GM21576 (cell line): ENCODE results near the gene OCSTAMP.

Experiments used
- ATAC-seq: cut with Tn5 transposase; IDR thresholded peaks from one replicate; pipeline ENCODE4 v1.9.1; 2021; ENCODE audit warnings: mild to moderate bottlenecking, moderate library complexity; ENCODE audit not compliant: unreplicated experiment

Gene OCSTAMP, protein sequence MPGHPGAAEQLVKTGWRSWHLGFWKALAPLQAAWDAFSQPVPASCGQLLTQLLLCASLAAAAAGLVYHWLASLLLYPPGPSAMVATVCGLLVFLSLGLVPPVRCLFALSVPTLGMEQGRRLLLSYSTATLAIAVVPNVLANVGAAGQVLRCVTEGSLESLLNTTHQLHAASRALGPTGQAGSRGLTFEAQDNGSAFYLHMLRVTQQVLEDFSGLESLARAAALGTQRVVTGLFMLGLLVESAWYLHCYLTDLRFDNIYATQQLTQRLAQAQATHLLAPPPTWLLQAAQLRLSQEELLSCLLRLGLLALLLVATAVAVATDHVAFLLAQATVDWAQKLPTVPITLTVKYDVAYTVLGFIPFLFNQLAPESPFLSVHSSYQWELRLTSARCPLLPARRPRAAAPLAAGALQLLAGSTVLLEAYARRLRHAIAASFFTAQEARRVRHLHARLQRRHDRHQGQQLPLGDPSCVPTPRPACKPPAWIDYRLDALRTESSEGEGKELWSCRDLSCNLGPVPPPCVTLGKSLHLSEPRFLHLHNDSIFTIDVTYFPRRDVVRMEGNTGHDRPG

DNA sequence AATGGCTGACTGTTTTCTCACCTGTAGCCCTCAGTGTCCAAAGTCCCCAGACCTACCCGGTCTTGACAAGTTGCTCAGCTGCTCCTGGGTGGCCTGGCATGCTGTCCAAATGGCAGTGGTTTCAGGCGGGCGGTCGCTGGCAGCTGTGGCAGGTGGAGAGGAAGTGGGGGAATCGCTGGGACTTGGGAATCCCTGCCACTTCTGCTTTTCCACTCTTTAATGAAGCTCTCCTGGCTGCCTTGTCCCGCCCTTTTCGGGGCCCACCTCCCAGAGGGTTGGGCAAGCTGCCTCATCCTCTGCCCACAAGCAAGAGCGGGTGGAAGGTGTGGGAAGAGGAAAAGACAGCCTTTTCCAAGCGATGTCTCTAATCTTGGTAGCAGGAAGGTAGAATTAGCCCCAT lies at the start of gene OCSTAMP:
TSS of gene OCSTAMP (minus strand) at position 194 of the 400 bp plus-strand sequence. CDS start at position 100, 94 bp downstream.
- no peak for ATAC-seq

DNA sequence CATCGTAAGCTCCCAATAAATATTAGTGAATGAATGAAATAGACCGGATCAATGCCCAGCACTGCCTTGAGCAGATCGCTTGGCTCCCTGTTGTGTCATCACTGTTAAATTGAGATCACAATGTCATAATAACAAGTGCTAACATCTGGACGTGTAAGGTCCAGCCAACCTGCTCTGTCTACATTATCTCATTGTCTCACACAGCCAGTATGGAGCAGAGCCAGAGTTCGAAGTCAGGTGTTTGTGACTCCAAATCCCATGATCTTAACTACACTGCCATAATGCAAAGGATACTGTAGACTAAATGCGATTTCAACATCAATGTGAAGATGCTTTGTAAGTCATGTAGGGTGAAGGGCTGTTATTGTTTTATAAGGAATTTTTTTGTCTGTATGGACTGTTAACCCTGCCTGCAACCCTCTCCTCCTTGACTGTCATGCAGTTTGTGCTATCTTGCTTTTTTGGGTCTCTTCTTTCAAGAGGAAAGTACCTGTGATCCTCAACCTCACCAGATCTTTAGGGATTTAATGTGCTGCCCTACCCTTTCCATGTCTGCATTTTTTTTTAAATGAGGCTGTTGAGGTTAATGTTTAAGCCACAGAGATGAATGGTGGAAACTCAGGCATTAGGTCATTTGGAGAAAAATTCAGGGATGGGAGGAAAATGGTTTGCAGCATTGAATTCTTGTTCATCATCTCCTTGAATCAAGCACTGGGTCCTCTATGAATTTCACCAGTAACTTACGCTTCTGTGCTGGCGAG lies 49.0 kb upstream of the OCSTAMP start:
- ATAC-seq, result no peak

DNA sequence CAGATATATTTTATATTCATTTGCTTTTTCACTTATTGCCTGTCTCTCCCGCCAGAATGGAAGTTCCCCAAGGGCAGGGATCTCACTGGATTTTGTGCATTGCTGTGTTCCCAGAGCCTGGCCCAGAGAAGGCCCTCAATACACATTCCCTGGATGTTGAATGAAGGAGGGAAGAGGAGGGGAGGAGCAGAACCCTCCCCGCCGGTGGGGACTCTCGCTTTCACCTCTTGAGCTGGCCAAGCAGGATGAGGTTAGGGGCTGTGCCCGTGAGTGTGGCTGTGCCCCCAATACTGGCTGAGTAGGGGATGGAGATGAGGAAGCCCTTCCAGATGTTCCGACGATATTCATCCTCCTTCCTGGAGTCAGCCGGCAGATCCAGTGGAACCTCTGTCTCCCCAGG lies 45.5 kb upstream of the OCSTAMP start:
- ATAC-seq, result no peak

DNA sequence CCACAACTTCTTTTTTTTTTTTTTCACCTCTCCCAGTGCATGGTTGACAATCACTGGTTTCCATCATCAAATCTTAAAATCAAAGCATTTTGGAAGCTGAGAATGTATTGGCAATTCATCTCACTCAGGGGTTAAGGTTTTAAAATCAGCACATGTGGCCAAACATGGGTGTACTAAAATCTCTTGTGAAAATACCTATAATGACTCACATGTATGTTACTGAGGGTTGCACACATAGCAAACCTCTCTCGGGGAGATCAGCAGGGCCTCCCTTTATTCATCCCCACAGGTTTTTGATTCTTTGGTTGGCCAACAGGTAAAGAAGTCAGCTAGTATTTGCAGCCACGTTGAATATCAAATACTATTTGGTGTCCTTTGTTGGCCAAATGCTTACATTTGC lies 44.3 kb upstream of the OCSTAMP start:
- ATAC-seq, result no peak

DNA sequence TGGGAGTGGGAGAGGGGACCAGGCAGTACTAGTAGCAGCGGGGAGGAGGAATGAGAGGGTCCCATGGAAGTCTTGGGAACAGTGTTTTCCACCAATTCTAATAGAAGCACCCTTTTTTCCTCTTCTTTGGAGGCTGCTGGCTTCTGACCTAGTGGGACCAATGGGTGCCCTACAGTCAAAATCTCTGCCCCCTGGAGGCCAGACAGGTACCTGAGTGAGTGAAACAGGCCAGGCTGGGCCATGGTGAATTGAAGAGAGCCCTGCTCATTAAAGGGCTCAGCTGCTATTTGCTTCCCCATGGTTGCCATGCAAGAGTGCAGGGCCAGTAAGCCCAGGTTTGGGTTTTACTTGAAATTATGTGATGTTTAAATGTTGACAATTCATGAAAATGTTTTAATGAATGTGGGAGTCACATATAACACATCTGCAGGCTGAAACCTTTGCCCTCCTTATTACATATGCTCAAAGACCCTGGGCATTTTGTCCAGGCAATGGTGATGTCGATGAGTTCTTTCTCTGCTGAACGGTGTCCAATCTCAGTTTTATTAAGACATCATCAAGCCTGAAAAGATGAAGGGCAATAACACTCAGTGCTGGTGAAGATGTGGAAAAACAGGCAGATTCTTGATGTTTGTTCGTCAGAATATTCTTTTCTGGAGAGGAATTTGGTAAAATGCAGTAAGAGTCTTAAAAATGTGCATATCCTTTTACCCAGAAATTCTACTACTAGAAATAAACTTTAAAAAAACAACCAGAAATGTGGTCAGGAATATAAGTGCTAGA lies 42.3 kb upstream of the OCSTAMP start:
- no peak for ATAC-seq

DNA sequence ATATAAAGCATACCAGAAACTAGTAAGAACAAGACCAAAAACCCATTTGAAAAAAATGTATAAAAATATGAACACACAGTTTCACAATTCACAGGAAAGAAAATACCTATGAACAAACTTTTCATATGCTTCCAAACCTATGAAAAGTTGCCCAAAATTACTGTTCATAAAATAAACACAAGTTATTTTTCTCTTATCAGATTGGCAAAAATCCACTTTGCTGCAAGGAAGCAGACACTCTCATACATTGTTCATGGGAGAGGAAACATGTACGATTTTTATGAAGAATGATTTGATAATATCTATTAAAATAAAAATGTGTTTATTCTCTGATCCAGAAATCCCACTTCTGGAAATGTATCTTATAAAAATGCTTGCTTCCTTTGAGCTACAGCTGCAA lies 40.0 kb upstream of the OCSTAMP start:
- ATAC-seq, result no peak

DNA sequence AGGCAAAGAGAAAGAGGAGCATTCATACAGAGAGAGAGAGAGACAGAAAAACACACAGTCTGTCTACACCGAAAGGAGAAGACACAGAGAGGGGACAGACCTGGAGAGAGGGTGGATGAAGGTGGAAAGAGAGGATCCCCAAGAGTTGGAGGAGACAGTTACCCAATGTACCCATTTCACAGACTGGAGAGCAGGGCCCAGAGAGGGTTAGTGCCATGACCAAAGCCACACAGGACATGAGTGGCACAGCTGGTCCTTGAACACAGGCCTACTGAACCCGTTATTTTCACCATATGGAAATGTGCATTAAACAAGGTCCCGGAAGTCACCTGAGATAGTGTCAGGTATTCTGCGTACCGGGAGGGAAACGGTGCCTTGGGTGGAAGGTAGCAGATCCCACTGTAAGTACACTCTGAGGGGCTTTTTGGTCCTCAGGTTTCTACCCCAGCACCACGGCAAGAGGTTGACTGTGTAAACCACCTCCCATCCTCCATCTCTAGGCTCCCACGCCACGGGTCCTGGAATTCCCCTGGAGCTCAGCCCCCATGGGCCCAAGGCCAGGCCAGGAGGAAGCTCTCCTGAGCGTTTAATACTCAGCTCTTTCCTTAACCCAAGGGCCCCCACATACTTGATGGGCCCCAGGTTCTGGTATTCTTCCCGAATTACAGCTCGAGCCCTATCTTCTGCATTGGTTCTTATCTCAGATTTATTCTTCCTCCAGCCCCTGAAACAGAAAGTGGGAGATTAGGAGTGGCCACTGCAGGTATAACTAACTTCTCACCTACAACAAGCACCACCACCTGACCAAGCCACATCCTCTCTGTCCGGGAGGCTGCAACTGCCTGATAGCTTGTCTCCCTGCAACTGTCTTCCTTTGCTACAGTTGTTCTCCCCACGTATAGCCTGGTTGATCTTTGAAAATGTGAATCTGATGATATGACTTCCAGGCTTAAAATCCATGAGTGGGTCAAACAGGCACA lies 38.4 kb upstream of the OCSTAMP start:
- no peak for ATAC-seq

DNA sequence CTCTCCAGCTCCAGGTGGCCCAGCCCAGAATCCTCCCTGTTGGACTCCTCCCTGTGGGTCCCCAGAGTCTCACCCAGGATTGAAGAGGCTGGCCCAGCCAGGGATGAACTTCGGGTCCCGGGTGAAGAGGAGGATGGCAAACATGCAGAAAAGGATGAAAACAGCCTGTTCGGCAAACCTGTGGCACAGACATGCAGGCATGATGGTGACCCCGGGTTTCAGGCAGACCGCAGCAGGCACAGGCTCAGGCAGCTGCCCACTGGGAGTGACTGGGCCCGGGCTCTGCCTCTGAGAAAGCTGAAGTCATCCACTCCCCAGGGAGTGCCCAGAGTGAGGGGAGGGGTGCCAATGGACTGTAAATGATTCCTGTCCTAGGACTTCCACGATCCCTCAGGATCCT lies 37.5 kb upstream of the OCSTAMP start:
- no peak for ATAC-seq

DNA sequence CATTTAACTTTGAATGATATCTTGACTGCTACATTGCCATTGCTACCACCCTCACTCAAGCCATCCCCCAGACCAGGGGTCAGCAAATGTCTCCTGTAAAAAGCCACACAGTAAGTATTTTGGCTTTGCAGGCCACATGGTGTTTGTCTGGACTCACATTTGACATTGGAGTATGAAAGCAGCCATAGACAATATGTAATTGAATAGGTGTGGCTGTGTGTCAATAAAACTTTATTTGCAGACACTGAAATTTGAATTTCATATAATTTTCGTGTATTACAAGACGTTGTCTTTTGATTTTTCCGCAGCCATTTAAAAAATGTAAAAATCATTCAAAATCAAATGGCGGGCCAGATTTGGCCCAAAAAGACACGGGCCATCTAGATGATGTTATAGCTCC lies 36.3 kb upstream of the OCSTAMP start:
- ATAC-seq, result no peak

DNA sequence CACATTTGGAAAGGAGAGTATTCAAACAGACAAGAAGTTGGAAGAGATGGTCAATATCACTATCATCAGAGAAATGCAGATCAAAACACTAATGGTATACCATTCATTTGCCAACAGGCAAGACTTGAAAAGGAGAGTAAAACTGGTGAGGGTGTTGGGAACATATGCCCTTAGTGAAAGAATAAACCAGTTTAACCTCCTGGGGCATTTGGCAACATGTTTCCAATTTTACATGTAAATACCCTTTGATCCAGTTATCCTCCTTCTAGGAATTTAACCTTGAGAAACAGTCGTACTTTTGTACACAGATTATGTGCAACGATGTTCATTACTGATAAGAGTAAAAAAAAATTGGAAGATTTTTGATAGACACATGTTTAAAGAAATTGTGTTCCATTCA lies 34.1 kb upstream of the OCSTAMP start:
- no peak for ATAC-seq

DNA sequence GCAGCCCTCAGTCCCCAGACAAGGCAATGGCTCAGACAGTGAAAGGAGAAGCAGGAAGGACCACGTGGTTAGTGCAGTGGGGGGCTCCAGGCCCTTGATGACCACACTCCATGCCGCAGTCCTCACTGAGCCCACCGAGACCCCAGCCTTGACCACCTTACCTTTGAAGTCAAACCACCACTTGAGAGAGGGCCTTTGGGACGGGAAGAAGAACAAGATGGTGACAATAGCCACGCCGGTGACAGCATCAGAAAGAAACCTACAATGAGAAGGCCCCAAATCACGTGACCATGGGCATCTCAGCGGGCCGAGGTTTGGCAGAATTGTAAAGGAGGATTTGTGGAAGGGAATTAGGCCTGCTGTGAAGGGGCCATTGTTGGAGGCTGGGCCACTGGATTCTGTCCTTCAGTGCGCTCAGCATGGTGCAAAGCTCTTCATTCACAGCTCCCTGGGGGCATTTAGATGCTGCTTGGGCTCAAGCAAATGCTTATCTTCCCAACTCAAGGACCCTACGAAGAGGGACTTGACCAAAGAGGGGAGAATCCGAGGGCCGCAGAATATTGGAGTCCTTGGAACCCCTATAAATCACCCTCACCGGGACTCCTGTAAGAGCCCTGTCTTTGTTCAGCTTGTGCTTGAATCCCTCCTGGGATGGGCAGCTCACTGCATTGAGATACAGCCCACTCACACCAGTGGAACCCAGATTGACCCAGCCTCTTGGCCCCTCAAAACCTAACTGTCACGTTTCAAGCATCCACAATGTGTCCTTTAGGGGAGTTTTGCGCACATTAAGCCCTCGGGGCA lies 33.2 kb upstream of the OCSTAMP start:
- no peak for ATAC-seq

DNA sequence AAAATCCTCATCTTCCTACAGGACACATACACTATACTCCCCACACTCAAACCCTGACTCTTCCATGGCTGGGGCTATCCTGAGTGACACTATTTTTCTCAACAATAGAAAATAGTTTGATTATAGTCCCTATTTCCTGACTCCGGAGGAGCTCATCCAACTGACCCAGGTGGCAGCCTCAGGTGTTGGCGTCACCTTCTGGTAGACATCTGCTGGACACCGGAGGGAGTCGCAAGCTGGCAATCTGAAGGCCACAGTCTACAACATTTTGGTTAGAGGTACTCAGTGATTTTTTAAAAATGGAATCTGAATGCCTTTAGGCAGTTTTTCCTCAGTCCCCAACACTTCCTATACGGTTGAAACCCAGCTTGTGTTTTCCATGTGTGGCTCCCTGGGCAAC lies 32.2 kb upstream of the OCSTAMP start:
- no peak for ATAC-seq

DNA sequence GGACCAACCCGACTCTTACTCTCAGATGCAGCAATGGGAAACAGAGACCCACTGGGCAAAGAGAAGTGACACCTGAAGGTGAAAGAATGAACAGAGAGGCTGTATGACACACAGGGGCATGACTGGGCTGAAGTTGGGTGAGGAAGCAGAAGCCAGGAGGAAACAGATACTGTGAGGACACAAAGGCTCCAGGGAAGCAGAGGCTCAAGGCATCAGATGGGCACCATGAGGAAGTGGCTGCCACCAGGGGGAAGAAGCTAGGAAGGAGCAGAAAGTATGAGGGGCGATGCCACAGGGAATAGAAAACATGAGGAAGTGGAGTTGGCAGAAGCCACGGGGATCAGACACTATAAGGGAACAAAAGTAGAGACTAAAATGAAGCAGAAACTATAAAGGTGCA lies 30.9 kb upstream of the OCSTAMP start:
- ATAC-seq, result no peak

DNA sequence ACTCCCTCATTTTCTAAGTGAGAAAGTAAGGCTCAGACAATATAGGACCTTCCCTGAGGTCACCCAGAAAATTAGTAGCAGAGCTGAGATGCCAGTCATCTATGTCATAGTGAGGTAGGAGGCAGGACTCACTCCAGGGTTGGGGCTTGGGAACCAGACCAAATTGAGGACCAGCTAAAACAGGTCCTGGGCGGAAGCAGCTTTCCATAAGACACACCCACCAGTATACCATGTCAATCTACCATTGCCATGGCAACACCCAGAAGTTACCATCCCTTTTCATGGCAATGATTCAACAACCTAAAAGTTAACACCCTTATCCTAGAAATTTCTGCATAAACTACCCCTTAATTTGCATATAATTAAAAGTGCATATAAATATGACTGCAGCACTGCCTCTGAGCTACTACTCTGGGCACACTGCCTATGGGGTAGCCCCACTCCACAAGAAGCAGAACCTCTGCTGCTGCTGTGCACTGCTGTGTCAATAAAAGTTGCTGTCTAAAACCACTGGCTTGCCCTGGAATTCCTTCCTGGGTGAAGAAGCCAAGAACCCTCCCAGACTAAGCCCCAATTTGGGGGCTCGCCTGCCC lies 30.3 kb upstream of the OCSTAMP start:
- ATAC-seq, result no peak

DNA sequence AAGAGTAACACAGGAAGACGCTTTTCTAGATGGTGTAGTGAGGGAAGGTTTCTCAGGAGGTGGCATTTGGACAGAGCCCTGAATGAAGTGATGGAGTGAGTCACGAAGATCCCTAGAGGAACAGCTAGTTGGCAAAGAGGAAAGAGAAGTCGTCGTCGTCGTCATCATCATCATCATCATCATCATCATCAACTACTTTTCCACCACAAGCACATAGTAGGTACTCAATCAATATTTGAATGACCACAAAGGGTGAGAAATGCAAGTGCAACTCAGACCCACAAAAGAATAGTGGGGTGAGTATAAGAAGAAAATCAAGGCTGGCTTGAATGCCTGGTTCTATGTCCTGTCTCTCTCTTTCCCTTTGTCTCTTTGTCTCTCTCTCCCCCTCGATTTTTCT lies 28.3 kb upstream of the OCSTAMP start:
- ATAC-seq, result no peak

DNA sequence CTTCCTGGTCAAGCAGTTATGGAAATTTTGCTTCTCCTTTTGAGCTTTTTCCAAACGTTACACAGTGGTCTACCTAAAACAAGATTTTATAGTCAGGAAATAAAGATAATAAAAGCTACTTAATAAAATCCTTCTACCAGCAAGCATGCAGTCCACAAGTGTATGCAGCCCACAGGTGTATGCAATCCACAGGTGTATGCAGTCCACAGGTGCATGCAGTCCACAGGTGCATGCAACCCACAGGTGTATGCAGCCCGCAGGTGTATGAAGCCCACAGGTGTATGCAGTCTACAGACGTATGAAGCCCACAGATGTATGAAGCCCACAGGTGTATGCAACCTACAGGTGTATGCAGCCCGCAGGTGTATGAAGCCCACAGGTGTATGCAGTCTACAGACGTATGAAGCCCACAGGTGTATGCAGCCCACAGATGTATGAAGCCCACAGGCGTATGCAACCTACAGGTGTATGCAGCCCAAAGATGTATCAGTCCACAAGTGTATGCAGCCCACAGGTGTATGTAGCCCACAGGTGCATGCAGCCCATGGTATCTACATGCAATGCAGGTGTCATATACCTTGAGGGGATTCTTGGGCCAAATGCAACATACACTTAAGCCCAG lies 26.4 kb upstream of the OCSTAMP start:
- no peak for ATAC-seq

DNA sequence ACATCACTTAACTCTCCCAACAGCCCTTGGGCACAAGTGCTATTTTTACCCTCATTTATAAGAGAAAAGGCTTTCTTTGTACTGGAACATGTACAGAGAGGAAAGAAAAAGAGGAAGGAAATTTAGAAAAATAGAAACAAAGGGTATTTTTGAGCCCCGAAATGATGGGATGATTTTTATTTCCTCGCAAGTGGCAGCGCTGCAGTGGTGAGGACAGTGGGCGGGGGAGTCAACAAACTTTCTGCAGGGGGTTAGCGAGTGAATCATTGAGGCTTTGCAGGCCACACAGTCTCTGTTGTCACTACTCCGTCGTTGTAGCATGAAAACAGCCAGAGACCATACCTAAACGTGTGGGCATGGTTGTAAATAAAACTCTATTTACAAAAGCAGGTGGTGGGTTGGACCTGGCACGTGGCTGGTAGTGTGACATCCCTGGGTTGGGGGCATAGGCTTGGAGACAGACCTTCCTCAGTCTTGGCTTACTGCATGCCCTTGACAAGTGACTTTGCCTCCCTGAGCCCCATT lies 25.5 kb upstream of the OCSTAMP start:
- no peak for ATAC-seq

DNA sequence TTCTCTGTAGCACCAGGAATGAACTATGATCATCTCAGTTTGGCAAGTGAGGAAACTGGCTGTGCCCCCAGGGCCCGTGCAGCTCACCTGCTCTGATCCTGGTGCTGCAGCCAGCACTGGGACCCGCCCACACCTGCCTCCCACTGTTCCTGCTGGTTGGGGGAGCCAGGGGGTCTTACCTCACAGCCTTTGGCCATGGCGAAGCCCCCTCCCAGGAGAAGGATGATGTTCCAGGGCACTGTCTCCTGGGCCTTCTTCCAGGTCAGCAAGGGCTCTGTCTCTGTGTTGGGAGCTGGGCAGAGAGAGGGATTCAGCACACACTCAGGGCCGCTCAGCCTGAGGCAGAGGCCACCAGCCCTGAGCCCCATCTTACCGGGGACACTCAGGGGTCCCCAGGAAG lies 24.9 kb upstream of the OCSTAMP start:
- ATAC-seq, result no peak
